Suprapubic skin (tissue), 4 donors: ENCODE measurements around the gene SCUBE1.

Source experiments
- CTCF ChIP-seq, 2 donors: fragments of 200-600 bp in 1 of 2; fragments of 450-650 bp in 1 of 2; sonication (generic) in 1 of 2; IDR thresholded peaks; one replicate each; pipeline ENCODE4 v1.5.1; 2016 to 2019; ENCODE audit warnings: antibody characterized with exemption in 2 of 2, mild to moderate bottlenecking in 1 of 2, moderate library complexity in 1 of 2
- EP300 ChIP-seq: sonication (generic); formaldehyde crosslinking; IDR thresholded peaks from one replicate; pipeline ENCODE4 v1.6.1; 2017; ENCODE audit warnings: antibody characterized with exemption
- POLR2A ChIP-seq, 2 donors: fragments of 450-650 bp; IDR thresholded peaks; one replicate each; pipeline ENCODE4 v1.6.1; 2017; ENCODE audit warnings: antibody characterized with exemption in 2 of 2, mild to moderate bottlenecking in 2 of 2, moderate library complexity in 2 of 2
- POLR2AphosphoS5 ChIP-seq, 3 donors: sonication (generic); formaldehyde crosslinking; IDR thresholded peaks; one replicate each; pipeline ENCODE4 v1.6.1; 2017; ENCODE audit warnings: antibody characterized with exemption in 3 of 3

- no peak for TF ChIP-seq CTCF (IDR thresholded peaks at IDR 0.05)
- no peak for TF ChIP-seq POLR2A (IDR thresholded peaks at IDR 0.05)
- no peak for TF ChIP-seq EP300
- TF ChIP-seq POLR2AphosphoS5 (IDR thresholded peaks at IDR 0.05), result no peak
Measured at GRCh38 chr22:43351966-43352345, 8.8 kb upstream of the SCUBE1 start.
